Sigmoid colon (tissue), 7 donors: ENCODE data around the gene MORF4L1. TPM values are rescaled to one million over a fixed set of nuclear protein-coding genes. Genes with fewer than 3 reads are reported as not detected.
"Not testable (repeated sequence)": the region's sequence is repeated elsewhere in the genome, so short reads cannot be mapped to it uniquely, and the experiment has no call there.

Source experiments
- DNase-seq: peaks from one replicate; pipeline ENCODE4 v3.0.0-alpha.2; 2019
- H3K27ac ChIP-seq, 4 donors: fragments of 200-600 bp; sonication (generic); one replicate each; pipeline ENCODE4 v1.5.1; 2016 to 2019; ENCODE audit warnings: mild to moderate bottlenecking in 1 of 4
- H3K27me3 ChIP-seq, 3 donors: fragments of 200-600 bp; sonication (generic); one replicate each; pipeline ENCODE4 v1.5.1; 2019; ENCODE audit warnings: mild to moderate bottlenecking in 1 of 3
- H3K36me3 ChIP-seq, 4 donors: fragments of 200-600 bp; sonication (generic); one replicate each; pipeline ENCODE4 v1.5.1; 2016 to 2019
- H3K4me1 ChIP-seq, 4 donors: fragments of 200-600 bp; sonication (generic); one replicate each; pipeline ENCODE4 v1.5.1; 2017 to 2019
- H3K4me3 ChIP-seq, 4 donors: fragments of 200-600 bp; sonication (generic); one replicate each; pipeline ENCODE4 v1.5.1; 2017 to 2019; ENCODE audit warnings: mild to moderate bottlenecking in 2 of 4, moderate library complexity in 1 of 4
- H3K9me3 ChIP-seq, 4 donors: fragments of 200-600 bp in 3 of 4; sonication (generic) in 3 of 4; one replicate each; pipeline versions ENCODE4 v1.5.1 to v1.6.1; 2013 to 2019
- CTCF ChIP-seq, 4 experiments: fragments of 450-650 bp in 3 of 4; fragments of 200-600 bp in 1 of 4; IDR thresholded peaks; one replicate each; pipeline ENCODE4 v1.5.1; 2016 to 2019; ENCODE audit warnings: antibody characterized with exemption in 4 of 4, mild to moderate bottlenecking in 3 of 4, moderate library complexity in 2 of 4
- EP300 ChIP-seq, 4 donors: sonication (generic); formaldehyde crosslinking; IDR thresholded peaks; one replicate each; pipeline ENCODE4 v1.6.1; 2017; ENCODE audit warnings: antibody characterized with exemption in 4 of 4
- POLR2A ChIP-seq, 2 donors: fragments of 450-650 bp; IDR thresholded peaks; one replicate each; pipeline ENCODE4 v1.6.1; 2016; ENCODE audit warnings: antibody characterized with exemption in 2 of 2, mild to moderate bottlenecking in 2 of 2, moderate library complexity in 2 of 2
- POLR2AphosphoS5 ChIP-seq, 4 donors: sonication (generic); formaldehyde crosslinking; IDR thresholded peaks; one replicate each; pipeline ENCODE4 v1.6.1; 2017; ENCODE audit warnings: antibody characterized with exemption in 4 of 4
- WGBS, 2 donors: extraction: QIAGEN DNeasy Blood & Tissue Kit; methylation state at CpG; one replicate each; pipeline ENCODE4 v1.1.7; 2013; 5-methylcytosine and 5-hydroxymethylcytosine counted together
- intact Hi-C: fragments of 100-400 bp; cut with DNase I; formaldehyde crosslinking; loops from one replicate; pipeline ENCODE4 v1.15.1; 2023
- polyA plus RNA-seq, 3 donors: library from polyadenylated mRNA; stranded (reverse); fragments of 200-250 nt; gene quantifications; one replicate each; pipeline ENCODE4 v1.2.3, GENCODE V29; 2013
- total RNA-seq, 4 donors: library from RNA; depleted of rRNA; stranded (reverse); fragments of >200 nt; gene quantifications; one replicate each; pipeline ENCODE4 v1.1.0, GENCODE V29; 2016
- donor health status: healthy with polysubstance abuse.
- donor health status: Bipolar disorder and iron deficiency.
- donor health status: healthy.

Gene MORF4L1
- total and polyA plus RNA-seq, 7 donors: 245 to 500 (median 318) TPM

GRCh38 chr15:78859971-78860719, 12.5 kb upstream of the MORF4L1 start:
- 1 to 2% methylated on average over 28 of the region's 28 CpGs for WGBS, 2 donors
- H3K4me1 ChIP-seq: no peaks in the 10 kb centered on the region
- no peaks in the 10 kb centered on the region for H3K9me3 ChIP-seq
- DNase-seq: peak; percentile 86
- peak; percentile 11 to 61 (median 42) for TF ChIP-seq CTCF (IDR thresholded peaks at IDR 0.05)
- no peak for TF ChIP-seq EP300 (IDR thresholded peaks at IDR 0.05)
- TF ChIP-seq POLR2AphosphoS5 (IDR thresholded peaks at IDR 0.05): no peak
- intact Hi-C loops: loop anchor here (5.0 kb wide), 1 partner anchor 48 kb away; the partner anchor contains the start of gene ADAMTS7
- H3K4me3 ChIP-seq: peak overlapping the region; percentile 30 to 53 (median 47)
- peak overlapping the region; percentile 68 to 85 (median 79) for H3K27ac ChIP-seq
- no peaks in the 10 kb centered on the region for H3K27me3 ChIP-seq
- no peaks in the 10 kb centered on the region for H3K36me3 ChIP-seq

- H3K4me1 ChIP-seq, H3K4me3 ChIP-seq, H3K27ac ChIP-seq, DNase-seq, intact Hi-C loops, H3K27me3 ChIP-seq, H3K36me3 ChIP-seq, H3K9me3 ChIP-seq: not testable (repeated sequence)
- 96% methylated on average over 10 of the region's 10 CpGs for WGBS, 2 donors
Measured at GRCh38 chr15:78865585-78865984, 7.1 kb upstream of the MORF4L1 start.

GRCh38 chr15:78866031-78866430, 6.7 kb upstream of the MORF4L1 start:
- H3K4me1 ChIP-seq, intact Hi-C loops, DNase-seq, H3K27me3 ChIP-seq, H3K36me3 ChIP-seq, H3K4me3 ChIP-seq, H3K9me3 ChIP-seq, H3K27ac ChIP-seq: not testable (repeated sequence)
- WGBS, 2 donors: 74 to 84% methylated on average over 8 of the region's 8 CpGs

- H3K4me1 ChIP-seq: peaks cover 0 to 1% (median under 1%) of the 10 kb centered on the region in 4 donors
- DNase-seq: no peak
- H3K27me3 ChIP-seq: no peaks in the 10 kb centered on the region
- TF ChIP-seq EP300 (IDR thresholded peaks at IDR 0.05): no peak
- H3K4me3 ChIP-seq: no peak overlapping the region
- H3K36me3 ChIP-seq: no peaks in the 10 kb centered on the region
- intact Hi-C loops: no loop called here
- 19 to 68% methylated on average over 4 of the region's 4 CpGs for WGBS, 2 donors
- H3K9me3 ChIP-seq: no peaks in the 10 kb centered on the region
- H3K27ac ChIP-seq: no peak overlapping the region
Measured at GRCh38 chr15:78866803-78867202, 5.9 kb upstream of the MORF4L1 start.

GRCh38 chr15:78868366-78868765, 4.3 kb upstream of the MORF4L1 start:
- H3K36me3 ChIP-seq: no peaks in the 10 kb centered on the region
- TF ChIP-seq CTCF (IDR thresholded peaks at IDR 0.05): no peak
- TF ChIP-seq EP300 (IDR thresholded peaks at IDR 0.05): no peak
- TF ChIP-seq POLR2A (IDR thresholded peaks at IDR 0.05): no peak
- TF ChIP-seq POLR2AphosphoS5 (IDR thresholded peaks at IDR 0.05): no peak
- H3K27ac ChIP-seq: no peak overlapping the region
- H3K9me3 ChIP-seq: no peaks in the 10 kb centered on the region
- no peak overlapping the region for H3K4me3 ChIP-seq
- H3K4me1 ChIP-seq: peaks cover 0 to 8% (median 3%) of the 10 kb centered on the region in 4 donors
- no peak for DNase-seq
- 93% methylated on average over 3 of the region's 3 CpGs for WGBS, 2 donors
- H3K27me3 ChIP-seq: no peaks in the 10 kb centered on the region
- intact Hi-C loops: no loop called here

- not testable (repeated sequence) for DNase-seq, H3K27me3 ChIP-seq, H3K36me3 ChIP-seq, H3K9me3 ChIP-seq
- Histone ChIP-seq H3K4me1 (peaks cover 0 to 29% (median 21%) of the 10 kb centered on the region in 4 donors), H3K27ac (peak overlapping the region; percentile 95 to 100 (median 100)), H3K4me3 (peak overlapping the region in 3 of 4 donors; percentile 74 to 99 (median 93))
- WGBS, 2 donors: 82 to 87% methylated on average over 24 of the region's 24 CpGs
- intact Hi-C loops: loop anchor here (2.0 to 5.0 kb wide), 4 partner anchors 45 to 723 kb away; partner anchors contain the start of genes ADAMTS7 and IDH3A
Measured at GRCh38 chr15:78871483-78872127, 1.1 kb upstream of the MORF4L1 start.
